CD4-positive, alpha-beta T cell treated with Interleukin-15 for 4 hours (primary cell): ENCODE data around the gene EXOC3L4.

Experiments used
- DNase-seq: peaks from one replicate; pipeline ENCODE4 v3.0.0-alpha.2; 2020; ENCODE audit warnings: low spot score

EXOC3L4 gene

GRCh38 chr14:103091041-103091882, 3.3 kb upstream of the EXOC3L4 start:
- DNase-seq = peak; percentile 71

GRCh38 chr14:103091883-103092222, 2.7 kb upstream of the EXOC3L4 start:
- no peak for DNase-seq

- no peak for DNase-seq
Observed at GRCh38 chr14:103093856-103094405, 594 bp upstream of the EXOC3L4 start.

- DNase-seq = no peak
Observed at GRCh38 chr14:103095210-103095778, 769 bp downstream of the EXOC3L4 start.

- no peak for DNase-seq
Observed at GRCh38 chr14:103096387-103096786, 1.9 kb downstream of the EXOC3L4 start.

- no peak for DNase-seq
Observed at GRCh38 chr14:103097244-103097993, 2.9 kb downstream of the EXOC3L4 start.

GRCh38 chr14:103097994-103098957, 3.8 kb downstream of the EXOC3L4 start:
- no peak for DNase-seq

- no peak for DNase-seq
Observed at GRCh38 chr14:103099081-103099732, 4.7 kb downstream of the EXOC3L4 start.

GRCh38 chr14:103099733-103100280, 5.3 kb downstream of the EXOC3L4 start:
- no peak for DNase-seq

GRCh38 chr14:103100281-103101121, 6.0 kb downstream of the EXOC3L4 start:
- no peak for DNase-seq

- no peak for DNase-seq
Observed at GRCh38 chr14:103101257-103101962, 6.9 kb downstream of the EXOC3L4 start.

GRCh38 chr14:103101963-103102688, 7.6 kb downstream of the EXOC3L4 start:
- no peak for DNase-seq

GRCh38 chr14:103102689-103103260, 8.2 kb downstream of the EXOC3L4 start:
- DNase-seq = no peak

- no peak for DNase-seq
Observed at GRCh38 chr14:103103461-103104388, 9.2 kb downstream of the EXOC3L4 start.

- DNase-seq = no peak
Observed at GRCh38 chr14:103104389-103104653, 9.8 kb downstream of the EXOC3L4 start.

- peak; percentile 71 for DNase-seq
Observed at GRCh38 chr14:103104654-103105452, 10.3 kb downstream of the EXOC3L4 start.
